K562 (cell line): ENCODE measurements around the gene WDR3.

Experiments
- POLR2A ChIP-seq: fragments of 450-650 bp; conservative IDR thresholded peaks from 2 replicates; pipeline ENCODE4 v1.6.1; 2016
- SAP30 ChIP-seq: fragments of 200-600 bp; sonication (generic); IDR thresholded peaks from 2 replicates; pipeline ENCODE4 v1.6.1; 2012; ENCODE audit warnings: borderline replicate concordance, low read depth, mild to moderate bottlenecking, moderate library complexity, low read length, control low read depth, inconsistent platforms; ENCODE audit not compliant: insufficient read depth, poor library complexity, severe bottlenecking
- SMAD4 ChIP-seq: fragments of 250-450 bp; sonication (Bioruptor Pico); conservative IDR thresholded peaks from 2 replicates; pipeline ENCODE4 v1.8.0; 2021; ENCODE audit warnings: inconsistent platforms, mild to moderate bottlenecking, moderate library complexity
- TF ChIP-seq, protein P1 (sequence below): fragments of 450-650 bp; IDR thresholded peaks from 2 replicates; pipeline ENCODE4 v1.6.1; 2016; ENCODE audit warnings: missing biosample characterization, missing genetic modification characterization
- TF ChIP-seq, protein P2 (sequence below): sonication (generic); formaldehyde crosslinking; IDR thresholded peaks from 2 replicates; pipeline ENCODE4 v1.8.1; 2023; ENCODE audit warnings: mild to moderate bottlenecking, missing genetic modification reagents

DNA sequence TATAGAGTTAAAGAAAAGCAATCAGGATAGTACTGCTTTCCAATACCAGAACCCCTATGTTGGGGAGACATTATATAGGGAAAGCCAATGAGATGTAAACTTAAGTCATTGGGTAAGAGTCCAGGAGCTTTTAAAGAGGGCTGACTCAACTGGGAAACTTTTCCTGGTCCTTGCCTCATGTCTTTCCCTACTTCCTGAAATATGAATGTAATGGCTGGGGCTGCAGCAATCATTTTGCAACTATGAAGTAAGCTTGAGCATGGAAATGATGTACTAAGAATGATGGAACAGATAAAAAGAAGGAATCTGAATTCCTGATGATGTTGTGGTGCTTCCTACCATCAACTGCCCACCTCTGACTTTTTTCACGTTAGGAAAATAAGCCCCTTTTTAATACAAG, 55.7 kb downstream of the WDR3 start:
- TF ChIP-seq, protein P1, sequence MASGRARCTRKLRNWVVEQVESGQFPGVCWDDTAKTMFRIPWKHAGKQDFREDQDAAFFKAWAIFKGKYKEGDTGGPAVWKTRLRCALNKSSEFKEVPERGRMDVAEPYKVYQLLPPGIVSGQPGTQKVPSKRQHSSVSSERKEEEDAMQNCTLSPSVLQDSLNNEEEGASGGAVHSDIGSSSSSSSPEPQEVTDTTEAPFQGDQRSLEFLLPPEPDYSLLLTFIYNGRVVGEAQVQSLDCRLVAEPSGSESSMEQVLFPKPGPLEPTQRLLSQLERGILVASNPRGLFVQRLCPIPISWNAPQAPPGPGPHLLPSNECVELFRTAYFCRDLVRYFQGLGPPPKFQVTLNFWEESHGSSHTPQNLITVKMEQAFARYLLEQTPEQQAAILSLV (tag): no peak
- TF ChIP-seq SAP30 (no peak), POLR2A (no peak), SMAD4 (CRISPR knock-in tag) (no peak)
- TF ChIP-seq, protein P2, sequence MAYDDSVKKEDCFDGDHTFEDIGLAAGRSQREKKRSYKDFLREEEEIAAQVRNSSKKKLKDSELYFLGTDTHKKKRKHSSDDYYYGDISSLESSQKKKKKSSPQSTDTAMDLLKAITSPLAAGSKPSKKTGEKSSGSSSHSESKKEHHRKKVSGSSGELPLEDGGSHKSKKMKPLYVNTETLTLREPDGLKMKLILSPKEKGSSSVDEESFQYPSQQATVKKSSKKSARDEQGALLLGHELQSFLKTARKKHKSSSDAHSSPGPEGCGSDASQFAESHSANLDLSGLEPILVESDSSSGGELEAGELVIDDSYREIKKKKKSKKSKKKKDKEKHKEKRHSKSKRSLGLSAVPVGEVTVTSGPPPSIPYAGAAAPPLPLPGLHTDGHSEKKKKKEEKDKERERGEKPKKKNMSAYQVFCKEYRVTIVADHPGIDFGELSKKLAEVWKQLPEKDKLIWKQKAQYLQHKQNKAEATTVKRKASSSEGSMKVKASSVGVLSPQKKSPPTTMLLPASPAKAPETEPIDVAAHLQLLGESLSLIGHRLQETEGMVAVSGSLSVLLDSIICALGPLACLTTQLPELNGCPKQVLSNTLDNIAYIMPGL (CRISPR knock-in tag): no peak
